ENCODE measurements around the gene TNRC6A. TPM values are rescaled to one million over a fixed set of nuclear protein-coding genes. Genes with fewer than 3 reads are reported as not detected.

Gene TNRC6A
- total and polyA plus RNA-seq, 2 experiments from 2014 or later: 12.5 to 13.1 TPM

DNA sequence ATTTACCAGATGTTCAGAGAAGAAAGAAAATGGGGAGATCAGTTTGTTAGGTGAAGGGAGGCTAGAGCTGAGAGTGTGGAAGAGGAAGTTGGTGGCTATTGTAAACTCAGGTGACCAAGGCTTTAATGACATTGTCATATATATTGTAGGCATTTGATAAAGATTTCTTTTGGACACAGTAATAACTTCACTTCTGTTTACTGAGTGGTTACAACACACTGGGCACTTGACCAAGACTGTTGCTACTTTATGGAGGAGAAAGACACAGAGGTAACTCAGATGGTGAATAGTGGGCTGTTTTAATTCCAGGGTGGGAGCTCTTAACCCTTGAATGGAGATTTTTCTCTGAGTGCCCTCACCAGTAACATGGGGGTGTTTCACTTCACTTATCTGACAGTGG is 46.0 kb downstream of the TNRC6A start:
- Histone ChIP-seq H3K4me1 (ENCODE audit: insufficient read depth) (peaks cover 30% of the 10 kb centered on the region), H3K9ac (no peak overlapping the region), H3K27ac (peak overlapping the region; percentile 58; the same call in 1 of the 2 replicates), H3K4me2 (ENCODE audit: unreplicated experiment) (no peak overlapping the region), H3K4me3 (no peak overlapping the region), H4K20me1 (ENCODE audit: insufficient read depth) (peaks cover 3% of the 10 kb centered on the region; the same call in 1 of the 2 replicates), H2AFZ (no peak overlapping the region), H3K27me3 (replicated peaks; ENCODE audit: insufficient read depth) (no peaks in the 10 kb centered on the region), H3F3A (ENCODE audit: insufficient read depth) (peaks cover 42% of the 10 kb centered on the region), H3K9me2 (ENCODE audit: insufficient read depth) (no peaks in the 10 kb centered on the region), H3K79me2 (ENCODE audit: insufficient read depth) (peaks cover 93% of the 10 kb centered on the region), H3K9me3 (ENCODE audit: low read depth) (no peaks in the 10 kb centered on the region), H3K36me3 (ENCODE audit: low read depth) (peaks cover 41% of the 10 kb centered on the region)
- TF ChIP-seq EZH2 (IDR thresholded peaks at IDR 0.05; ENCODE audit: insufficient read depth, poor library complexity, severe bottlenecking) (no peak), EZH2phosphoT487 (IDR thresholded peaks at IDR 0.05; ENCODE audit: insufficient read depth, low read depth) (no peak)
- peak; percentile 48 for DNase-seq
- in situ Hi-C loops (cut with MboI): no loop called here

- H3K4me2 ChIP-seq (ENCODE audit: unreplicated experiment): no peak overlapping the region
These were observed 47.2 kb downstream of the TNRC6A start for GRCh38 chr16:24776501-24777220.

GRCh38 chr16:24778671-24779070 is 49.2 kb downstream of the TNRC6A start:
- in situ Hi-C loops (cut with MboI): no loop called here
- peaks cover 93% of the 10 kb centered on the region for H3K79me2 ChIP-seq (ENCODE audit: insufficient read depth)
- WGBS, 2 experiments (ENCODE audit: low coverage in 1 of 2, low lambda C conversion rate in 2 of 2, missing lambda C conversion rate in 2 of 2): 34 to 48% methylated on average over 1 of the region's 1 CpG

More at GRCh38 chr16:24776501-24777220, 47.2 kb downstream of the TNRC6A start:
- Histone ChIP-seq H3K9me2 (ENCODE audit: insufficient read depth) (no peaks in the 10 kb centered on the region), H4K20me1 (ENCODE audit: insufficient read depth) (peaks cover 3% of the 10 kb centered on the region; the same call in 1 of the 2 replicates), H3K9me3 (ENCODE audit: low read depth) (no peaks in the 10 kb centered on the region), H3K27ac (peak overlapping the region; percentile 58), H3K4me1 (ENCODE audit: insufficient read depth) (peaks cover 28% of the 10 kb centered on the region), H3K4me3 (no peak overlapping the region), H2AFZ (no peak overlapping the region), H3K79me2 (ENCODE audit: insufficient read depth) (peaks cover 95% of the 10 kb centered on the region), H3K27me3 (replicated peaks; ENCODE audit: insufficient read depth) (no peaks in the 10 kb centered on the region), H3K36me3 (ENCODE audit: low read depth) (peaks cover 45% of the 10 kb centered on the region), H3K9ac (no peak overlapping the region), H3F3A (ENCODE audit: insufficient read depth) (peaks cover 36% of the 10 kb centered on the region; the same call in 1 of the 2 replicates)
- in situ Hi-C loops (cut with MboI): no loop called here
- TF ChIP-seq EZH2 (IDR thresholded peaks at IDR 0.05; ENCODE audit: insufficient read depth, poor library complexity, severe bottlenecking) (no peak), EZH2phosphoT487 (IDR thresholded peaks at IDR 0.05; ENCODE audit: insufficient read depth, low read depth) (no peak)
- 72% methylated on average over 12 of the region's 12 CpGs for WGBS, 2 experiments (ENCODE audit: low coverage in 1 of 2, low lambda C conversion rate in 2 of 2, missing lambda C conversion rate in 2 of 2)
- DNase-seq: peak; percentile 83

GRCh38 chr16:24781256-24781655 is 51.8 kb downstream of the TNRC6A start:
- H3K36me3 ChIP-seq (ENCODE audit: low read depth): peaks cover 53% of the 10 kb centered on the region
- no peaks in the 10 kb centered on the region; the same call in 1 of the 2 replicates for H4K20me1 ChIP-seq (ENCODE audit: insufficient read depth)
- H3K9me3 ChIP-seq (ENCODE audit: low read depth): no peaks in the 10 kb centered on the region
- H3K27ac ChIP-seq: no peak overlapping the region
- 97 to 100% methylated on average over 2 of the region's 2 CpGs for WGBS, 2 experiments (ENCODE audit: low coverage in 1 of 2, low lambda C conversion rate in 2 of 2, missing lambda C conversion rate in 2 of 2)
- H3K4me1 ChIP-seq (ENCODE audit: insufficient read depth): peaks cover 18% of the 10 kb centered on the region
- no peaks in the 10 kb centered on the region for H3K9me2 ChIP-seq (ENCODE audit: insufficient read depth)
- H3K9ac ChIP-seq: no peak overlapping the region
- no peak for DNase-seq
- H3K4me3 ChIP-seq: no peak overlapping the region
- in situ Hi-C loops (cut with MboI): loop anchor here (10.0 kb wide), 1 partner anchor 196 kb away; no protein-coding TSS in a partner anchor
- no peak overlapping the region for H3K4me2 ChIP-seq (ENCODE audit: unreplicated experiment)
- no peaks in the 10 kb centered on the region for H3K27me3 ChIP-seq (replicated peaks; ENCODE audit: insufficient read depth)
- H3F3A ChIP-seq (ENCODE audit: insufficient read depth): peaks cover 22% of the 10 kb centered on the region; the same call in 1 of the 2 replicates
- no peak for TF ChIP-seq EZH2phosphoT487 (IDR thresholded peaks at IDR 0.05; ENCODE audit: insufficient read depth, low read depth)
- no peak for TF ChIP-seq EZH2 (IDR thresholded peaks at IDR 0.05; ENCODE audit: insufficient read depth, poor library complexity, severe bottlenecking)
- peaks cover 93% of the 10 kb centered on the region for H3K79me2 ChIP-seq (ENCODE audit: insufficient read depth)
- no peak overlapping the region for H2AFZ ChIP-seq

More at GRCh38 chr16:24778671-24779070, 49.2 kb downstream of the TNRC6A start:
- H3K4me3 ChIP-seq: no peak overlapping the region
- H2AFZ ChIP-seq: no peak overlapping the region
- peaks cover 51% of the 10 kb centered on the region for H3K36me3 ChIP-seq (ENCODE audit: low read depth)
- H3K4me2 ChIP-seq (ENCODE audit: unreplicated experiment): no peak overlapping the region
- peaks cover 3% of the 10 kb centered on the region; the same call in 1 of the 2 replicates for H4K20me1 ChIP-seq (ENCODE audit: insufficient read depth)
- peak; percentile 19 for DNase-seq
- H3K4me1 ChIP-seq (ENCODE audit: insufficient read depth): peaks cover 28% of the 10 kb centered on the region
- H3K27me3 ChIP-seq (replicated peaks; ENCODE audit: insufficient read depth): no peaks in the 10 kb centered on the region
- H3K9me2 ChIP-seq (ENCODE audit: insufficient read depth): no peaks in the 10 kb centered on the region
- no peak for TF ChIP-seq EZH2phosphoT487 (IDR thresholded peaks at IDR 0.05; ENCODE audit: insufficient read depth, low read depth)
- H3F3A ChIP-seq (ENCODE audit: insufficient read depth): peaks cover 30% of the 10 kb centered on the region; the same call in 1 of the 2 replicates
- no peak overlapping the region for H3K27ac ChIP-seq
- H3K9ac ChIP-seq: no peak overlapping the region
- no peaks in the 10 kb centered on the region for H3K9me3 ChIP-seq (ENCODE audit: low read depth)
